ENCODE measurements around the gene TTC28. TPM values are rescaled to one million over a fixed set of nuclear protein-coding genes. Genes with fewer than 3 reads are reported as not detected.

TTC28 gene
- total RNA-seq, 1 experiment from 2014 or later = 0.12 TPM

DNA sequence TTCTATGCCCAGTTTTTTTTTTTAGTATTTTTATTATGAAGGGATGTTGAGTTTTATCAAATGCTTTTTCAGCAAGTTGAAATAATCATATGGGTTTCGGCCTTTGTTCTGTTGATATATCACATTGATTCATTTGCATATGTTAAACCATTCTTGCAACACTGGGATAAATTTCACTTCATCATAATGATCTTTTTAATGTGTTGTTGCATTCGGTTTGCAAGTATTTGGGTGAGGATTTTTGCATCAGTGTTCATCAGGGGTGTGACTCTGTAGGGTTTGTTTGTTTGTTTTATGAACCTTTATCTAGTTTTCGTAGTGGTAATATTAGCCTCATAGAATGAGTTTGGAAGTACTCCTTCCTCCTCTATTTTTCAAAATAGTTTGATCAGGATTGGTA is 103.5 kb downstream of the TTC28 start:
- BruUV-seq (replicated peaks) = no TSS peak
- H3K4me3 ChIP-seq (replicated peaks in 1 of 2; ENCODE audit: low read depth in 1 of 2, low read length in 2 of 2) = no peak overlapping the region
- intact Hi-C loops (cut with micrococcal nuclease) = no loop called here
- ChIA-PET POLR2A (no interaction called here), CTCF (interaction anchor here (0.9 kb wide), 1 partner anchor 17 kb away, joined by 3 read pairs; no protein-coding TSS in a partner anchor), RAD21 (ENCODE audit: low non-redundant PET in 1 of 2, low total read pairs in 2 of 2, uncharacterized antibody in 2 of 2, unreplicated experiment in 2 of 2) (no interaction called here)
- peaks cover 39% of the 10 kb centered on the region for H3K27me3 ChIP-seq (ENCODE audit: insufficient read depth, low read length)
- no peak for DNase-seq (ENCODE audit: low read depth, low spot score)
- H3K79me2 ChIP-seq (ENCODE audit: insufficient read depth, low read length) = no peaks in the 10 kb centered on the region
- no peaks in the 10 kb centered on the region for H4K20me1 ChIP-seq (ENCODE audit: insufficient read depth)
- H2AFZ ChIP-seq (ENCODE audit: low read depth, low read length, poor library complexity, severe bottlenecking) = no peak overlapping the region
- H3K9ac ChIP-seq (ENCODE audit: low read length) = no peak overlapping the region
- no peak overlapping the region for H3K27ac ChIP-seq (ENCODE audit: low read depth, low read length)
- no peak overlapping the region for H3K4me2 ChIP-seq (ENCODE audit: low read length)
- no peaks in the 10 kb centered on the region for H3K9me2 ChIP-seq (ENCODE audit: insufficient read depth)
- no peaks in the 10 kb centered on the region for H3K36me3 ChIP-seq (ENCODE audit: control insufficient read depth in 1 of 2, insufficient read depth in 2 of 2, low read length in 2 of 2)
- TF ChIP-seq JUND (IDR thresholded peaks at IDR 0.05) = no peak
- no peak for TF ChIP-seq ZFX (IDR thresholded peaks at IDR 0.05)
- H3K9me3 ChIP-seq (ENCODE audit: control insufficient read depth in 1 of 2, insufficient read depth in 1 of 2, low read depth in 1 of 2, low read length in 2 of 2) = no peaks in the 10 kb centered on the region
- H3K4me1 ChIP-seq (ENCODE audit: control insufficient read depth in 1 of 2, insufficient read depth in 2 of 2, low read length in 2 of 2) = no peaks in the 10 kb centered on the region
- ATAC-seq = no peak

GRCh38 chr22:28574159-28574788 is 105.4 kb downstream of the TTC28 start:
- no peak for TF ChIP-seq CTCF (IDR thresholded peaks at IDR 0.05 in 2 of 3, conservative IDR thresholded peaks at IDR 0.05 in 1 of 3; ENCODE audit: borderline replicate concordance in 1 of 3, insufficient read depth in 1 of 3, low read depth in 2 of 3, low read length in 2 of 3)
- TF ChIP-seq EGR1 (IDR thresholded peaks at IDR 0.05; ENCODE audit: low read depth) = no peak
- no peak for TF ChIP-seq SIN3A (IDR thresholded peaks at IDR 0.05; ENCODE audit: low read depth)
- TF ChIP-seq RAD21 (IDR thresholded peaks at IDR 0.05; ENCODE audit: low read depth) = no peak
- TF ChIP-seq YY1 (IDR thresholded peaks at IDR 0.05; ENCODE audit: extremely low read depth, insufficient replicate concordance, low read depth, low read length) = no peak
- no peak for TF ChIP-seq ZBTB33 (IDR thresholded peaks at IDR 0.05; ENCODE audit: extremely low read depth, insufficient replicate concordance, low read length)
- TF ChIP-seq ELF1 (IDR thresholded peaks at IDR 0.05; ENCODE audit: borderline replicate concordance, low read depth) = no peak
- no peak for TF ChIP-seq TCF7L2 (IDR thresholded peaks at IDR 0.05; ENCODE audit: borderline replicate concordance, extremely low read depth, insufficient read depth, insufficient read length)
- no peak for TF ChIP-seq POLR2AphosphoS5 (IDR thresholded peaks at IDR 0.05; ENCODE audit: low read depth, low read length)
- TF ChIP-seq, protein P1, sequence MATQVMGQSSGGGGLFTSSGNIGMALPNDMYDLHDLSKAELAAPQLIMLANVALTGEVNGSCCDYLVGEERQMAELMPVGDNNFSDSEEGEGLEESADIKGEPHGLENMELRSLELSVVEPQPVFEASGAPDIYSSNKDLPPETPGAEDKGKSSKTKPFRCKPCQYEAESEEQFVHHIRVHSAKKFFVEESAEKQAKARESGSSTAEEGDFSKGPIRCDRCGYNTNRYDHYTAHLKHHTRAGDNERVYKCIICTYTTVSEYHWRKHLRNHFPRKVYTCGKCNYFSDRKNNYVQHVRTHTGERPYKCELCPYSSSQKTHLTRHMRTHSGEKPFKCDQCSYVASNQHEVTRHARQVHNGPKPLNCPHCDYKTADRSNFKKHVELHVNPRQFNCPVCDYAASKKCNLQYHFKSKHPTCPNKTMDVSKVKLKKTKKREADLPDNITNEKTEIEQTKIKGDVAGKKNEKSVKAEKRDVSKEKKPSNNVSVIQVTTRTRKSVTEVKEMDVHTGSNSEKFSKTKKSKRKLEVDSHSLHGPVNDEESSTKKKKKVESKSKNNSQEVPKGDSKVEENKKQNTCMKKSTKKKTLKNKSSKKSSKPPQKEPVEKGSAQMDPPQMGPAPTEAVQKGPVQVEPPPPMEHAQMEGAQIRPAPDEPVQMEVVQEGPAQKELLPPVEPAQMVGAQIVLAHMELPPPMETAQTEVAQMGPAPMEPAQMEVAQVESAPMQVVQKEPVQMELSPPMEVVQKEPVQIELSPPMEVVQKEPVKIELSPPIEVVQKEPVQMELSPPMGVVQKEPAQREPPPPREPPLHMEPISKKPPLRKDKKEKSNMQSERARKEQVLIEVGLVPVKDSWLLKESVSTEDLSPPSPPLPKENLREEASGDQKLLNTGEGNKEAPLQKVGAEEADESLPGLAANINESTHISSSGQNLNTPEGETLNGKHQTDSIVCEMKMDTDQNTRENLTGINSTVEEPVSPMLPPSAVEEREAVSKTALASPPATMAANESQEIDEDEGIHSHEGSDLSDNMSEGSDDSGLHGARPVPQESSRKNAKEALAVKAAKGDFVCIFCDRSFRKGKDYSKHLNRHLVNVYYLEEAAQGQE (IDR thresholded peaks at IDR 0.05; ENCODE audit: low read depth) = no peak
- CTCF ChIA-PET = no interaction called here
- BruUV-seq (replicated peaks) = no TSS peak

More at GRCh38 chr22:28574159-28574788, 105.4 kb downstream of the TTC28 start:
- no peaks in the 10 kb centered on the region for H3K9me3 ChIP-seq (ENCODE audit: control insufficient read depth in 1 of 2, insufficient read depth in 1 of 2, low read depth in 1 of 2, low read length in 2 of 2)
- no peaks in the 10 kb centered on the region for H3K79me2 ChIP-seq (ENCODE audit: insufficient read depth, low read length)
- H4K20me1 ChIP-seq (ENCODE audit: insufficient read depth) = no peaks in the 10 kb centered on the region
- ChIA-PET POLR2A (no interaction called here), RAD21 (ENCODE audit: low non-redundant PET in 1 of 2, low total read pairs in 2 of 2, uncharacterized antibody in 2 of 2, unreplicated experiment in 2 of 2) (interaction anchor here in 1 of 2 experiments (0.6 kb wide), 1 partner anchor 888 kb away, joined by 3 read pairs; no protein-coding TSS in a partner anchor)
- no peak overlapping the region for H2AFZ ChIP-seq (ENCODE audit: low read depth, low read length, poor library complexity, severe bottlenecking)
- no peak overlapping the region for H3K4me2 ChIP-seq (ENCODE audit: low read length)
- H3K27me3 ChIP-seq (ENCODE audit: insufficient read depth, low read length) = peaks cover 41% of the 10 kb centered on the region
- intact Hi-C loops (cut with micrococcal nuclease) = no loop called here
- ATAC-seq (no peak), DNase-seq (ENCODE audit: low read depth, low spot score) (no peak)
- no peak overlapping the region for H3K4me3 ChIP-seq (replicated peaks in 1 of 2; ENCODE audit: low read depth in 1 of 2, low read length in 2 of 2)
- no peaks in the 10 kb centered on the region for H3K4me1 ChIP-seq (ENCODE audit: control insufficient read depth in 1 of 2, insufficient read depth in 2 of 2, low read length in 2 of 2)
- H3K9ac ChIP-seq (ENCODE audit: low read length) = no peak overlapping the region
- no peak overlapping the region for H3K27ac ChIP-seq (ENCODE audit: low read depth, low read length)
- no peaks in the 10 kb centered on the region for H3K36me3 ChIP-seq (ENCODE audit: control insufficient read depth in 1 of 2, insufficient read depth in 2 of 2, low read length in 2 of 2)
- H3K9me2 ChIP-seq (ENCODE audit: insufficient read depth) = no peaks in the 10 kb centered on the region
